ENCODE data around the gene BAZ1A. TPM values are rescaled to one million over a fixed set of nuclear protein-coding genes. Genes with fewer than 3 reads are reported as not detected.

The BAZ1A gene
- total RNA-seq, 1 experiment from 2014 or later, result 17.8 TPM

DNA sequence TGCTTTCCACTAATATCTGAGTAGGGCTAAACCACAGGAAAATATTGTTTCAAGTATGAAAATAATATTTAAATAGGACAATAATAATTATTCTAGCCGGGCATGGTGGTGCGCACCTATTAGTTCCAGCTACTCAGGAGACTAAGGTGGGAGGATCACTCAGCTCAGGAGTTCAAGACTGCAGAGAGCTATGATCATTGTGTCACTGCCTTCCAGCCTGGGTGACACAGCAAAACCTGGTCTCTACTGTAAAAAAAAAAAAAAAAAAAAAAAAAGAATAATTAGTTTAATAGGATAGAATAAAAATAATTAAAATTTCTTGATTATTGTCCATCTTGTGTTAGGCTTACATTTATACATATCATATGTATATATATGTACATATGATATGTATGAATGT is 38.5 kb upstream of the BAZ1A start:
- Histone ChIP-seq H3K9me3 (ENCODE audit: control insufficient read depth, low read depth, low read length) (no peaks in the 10 kb centered on the region), H4K5ac (ENCODE audit: insufficient read length, low read depth, low read length) (no peak overlapping the region), H2BK12ac (ENCODE audit: insufficient read length, low read depth, low read length) (no peak overlapping the region), H2AK5ac (ENCODE audit: insufficient read length, low read length) (no peak overlapping the region), H3K4me1 (ENCODE audit: insufficient read depth, low read length) (no peaks in the 10 kb centered on the region), H3K18ac (ENCODE audit: insufficient read length, low read depth, low read length) (no peak overlapping the region), H2AFZ (ENCODE audit: low read length) (no peak overlapping the region), H4K8ac (replicated peaks; ENCODE audit: insufficient read length, low read depth, low read length) (no peak overlapping the region), H2BK120ac (ENCODE audit: low read depth, low read length, poor library complexity, severe bottlenecking) (no peak overlapping the region), H3K79me2 (ENCODE audit: insufficient read depth, low read length) (no peaks in the 10 kb centered on the region), H2BK15ac (ENCODE audit: low read depth, low read length) (no peak overlapping the region), H3K9ac (ENCODE audit: extremely low read depth, insufficient read length, low read length) (no peak overlapping the region), H3K27ac (ENCODE audit: insufficient read length, low read depth, low read length) (no peak overlapping the region), H3K23me2 (ENCODE audit: insufficient read length, low read depth, low read length, poor library complexity, severe bottlenecking) (no peaks in the 10 kb centered on the region), H3K27me3 (ENCODE audit: insufficient read depth, low read length) (no peaks in the 10 kb centered on the region), H3K4me2 (ENCODE audit: insufficient read depth, insufficient read length, low read length) (no peak overlapping the region), H4K91ac (ENCODE audit: insufficient read length, low read depth, low read length) (no peak overlapping the region), H2BK5ac (ENCODE audit: insufficient read length, low read length) (no peak overlapping the region), H2BK20ac (ENCODE audit: low read depth, low read length, poor library complexity, severe bottlenecking) (no peak overlapping the region), H3K23ac (ENCODE audit: insufficient read length, low read depth, low read length) (no peak overlapping the region), H3K56ac (ENCODE audit: insufficient read length, low read depth, low read length) (no peak overlapping the region), H3T11ph (ENCODE audit: low read length) (no peak overlapping the region), H3K14ac (ENCODE audit: insufficient read depth, low read length) (no peak overlapping the region), H4K20me1 (ENCODE audit: control insufficient read depth, insufficient read depth, insufficient read length) (no peaks in the 10 kb centered on the region), H3K79me1 (ENCODE audit: insufficient read depth, low read depth, low read length, poor library complexity, severe bottlenecking) (no peaks in the 10 kb centered on the region), H3K4ac (ENCODE audit: low read depth, low read length) (no peak overlapping the region)
- no peak overlapping the region for H3K27ac Mint-ChIP-seq
- no peaks in the 10 kb centered on the region for H3K9me3 Mint-ChIP-seq
- H3K4me3 Mint-ChIP-seq, result no peak overlapping the region
- TF ChIP-seq, protein P1, sequence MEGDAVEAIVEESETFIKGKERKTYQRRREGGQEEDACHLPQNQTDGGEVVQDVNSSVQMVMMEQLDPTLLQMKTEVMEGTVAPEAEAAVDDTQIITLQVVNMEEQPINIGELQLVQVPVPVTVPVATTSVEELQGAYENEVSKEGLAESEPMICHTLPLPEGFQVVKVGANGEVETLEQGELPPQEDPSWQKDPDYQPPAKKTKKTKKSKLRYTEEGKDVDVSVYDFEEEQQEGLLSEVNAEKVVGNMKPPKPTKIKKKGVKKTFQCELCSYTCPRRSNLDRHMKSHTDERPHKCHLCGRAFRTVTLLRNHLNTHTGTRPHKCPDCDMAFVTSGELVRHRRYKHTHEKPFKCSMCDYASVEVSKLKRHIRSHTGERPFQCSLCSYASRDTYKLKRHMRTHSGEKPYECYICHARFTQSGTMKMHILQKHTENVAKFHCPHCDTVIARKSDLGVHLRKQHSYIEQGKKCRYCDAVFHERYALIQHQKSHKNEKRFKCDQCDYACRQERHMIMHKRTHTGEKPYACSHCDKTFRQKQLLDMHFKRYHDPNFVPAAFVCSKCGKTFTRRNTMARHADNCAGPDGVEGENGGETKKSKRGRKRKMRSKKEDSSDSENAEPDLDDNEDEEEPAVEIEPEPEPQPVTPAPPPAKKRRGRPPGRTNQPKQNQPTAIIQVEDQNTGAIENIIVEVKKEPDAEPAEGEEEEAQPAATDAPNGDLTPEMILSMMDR (conservative IDR thresholded peaks at IDR 0.05), result no peak
- H3K27me3 Mint-ChIP-seq (ENCODE audit: low read depth), result no peaks in the 10 kb centered on the region
- peaks cover 2 to 3% of the 10 kb centered on the region in 2 experiments; a peak in 3 of 4 replicates for H3K4me1 Mint-ChIP-seq
- no peak for DNase-seq
- WGBS (ENCODE audit: extremely low coverage, insufficient read length, low lambda C conversion rate), result no CpG with 5 or more reads among the region's 2 CpGs
- H3K36me3 Mint-ChIP-seq (ENCODE audit: insufficient read depth in 1 of 3, low read depth in 3 of 3), result no peaks in the 10 kb centered on the region
